Right forelimb (tissue), 1 donor: Measurements from ENCODE around the gene PDE11A.

ENCODE experiments used
- DNase-seq: peaks from one replicate; pipeline ENCODE4 v3.0.0-alpha.2; 2018

Gene PDE11A

GRCh38 chr2:177753682-177754491, 318.7 kb downstream of the PDE11A start:
- peak; percentile 78 for DNase-seq

- no peak for DNase-seq
Observed at GRCh38 chr2:177748360-177748759, 324.2 kb downstream of the PDE11A start.

- DNase-seq, result no peak
Observed at GRCh38 chr2:177747384-177747783, 325.2 kb downstream of the PDE11A start.

- DNase-seq, result no peak
Observed at GRCh38 chr2:177746358-177746757, 326.2 kb downstream of the PDE11A start.

- DNase-seq, result no peak
Observed at GRCh38 chr2:177745531-177745930, 327.0 kb downstream of the PDE11A start.

- DNase-seq, result no peak
Observed at GRCh38 chr2:177742851-177743250, 329.7 kb downstream of the PDE11A start.

- no peak for DNase-seq
Observed at GRCh38 chr2:177741866-177742265, 330.7 kb downstream of the PDE11A start.

GRCh38 chr2:177740700-177741099, 331.9 kb downstream of the PDE11A start:
- peak; percentile 71 for DNase-seq

- DNase-seq, result no peak
Observed at GRCh38 chr2:177738461-177739235, 333.9 kb downstream of the PDE11A start.

GRCh38 chr2:177735318-177735803, 337.2 kb downstream of the PDE11A start:
- DNase-seq, result no peak

GRCh38 chr2:177733322-177733855, 339.2 kb downstream of the PDE11A start:
- DNase-seq, result no peak

GRCh38 chr2:177731384-177731783, 341.2 kb downstream of the PDE11A start:
- no peak for DNase-seq

- DNase-seq, result no peak
Observed at GRCh38 chr2:177730792-177731191, 341.8 kb downstream of the PDE11A start.

- DNase-seq, result no peak
Observed at GRCh38 chr2:177730363-177730762, 342.2 kb downstream of the PDE11A start.

- no peak for DNase-seq
Observed at GRCh38 chr2:177728920-177729319, 343.7 kb downstream of the PDE11A start.

GRCh38 chr2:177728399-177728765, 344.2 kb downstream of the PDE11A start:
- no peak for DNase-seq

- DNase-seq, result no peak
Observed at GRCh38 chr2:177727577-177728398, 344.8 kb downstream of the PDE11A start.

- DNase-seq, result no peak
Observed at GRCh38 chr2:177726931-177727348, 345.6 kb downstream of the PDE11A start.

- peak; percentile 73 for DNase-seq
Observed at GRCh38 chr2:177724398-177725287, 347.9 kb downstream of the PDE11A start.

GRCh38 chr2:177723235-177723634, 349.3 kb downstream of the PDE11A start:
- no peak for DNase-seq

GRCh38 chr2:177721818-177722567, 350.6 kb downstream of the PDE11A start:
- DNase-seq, result no peak
